ENCODE results near the gene SPECC1L.

The SPECC1L gene

DNA sequence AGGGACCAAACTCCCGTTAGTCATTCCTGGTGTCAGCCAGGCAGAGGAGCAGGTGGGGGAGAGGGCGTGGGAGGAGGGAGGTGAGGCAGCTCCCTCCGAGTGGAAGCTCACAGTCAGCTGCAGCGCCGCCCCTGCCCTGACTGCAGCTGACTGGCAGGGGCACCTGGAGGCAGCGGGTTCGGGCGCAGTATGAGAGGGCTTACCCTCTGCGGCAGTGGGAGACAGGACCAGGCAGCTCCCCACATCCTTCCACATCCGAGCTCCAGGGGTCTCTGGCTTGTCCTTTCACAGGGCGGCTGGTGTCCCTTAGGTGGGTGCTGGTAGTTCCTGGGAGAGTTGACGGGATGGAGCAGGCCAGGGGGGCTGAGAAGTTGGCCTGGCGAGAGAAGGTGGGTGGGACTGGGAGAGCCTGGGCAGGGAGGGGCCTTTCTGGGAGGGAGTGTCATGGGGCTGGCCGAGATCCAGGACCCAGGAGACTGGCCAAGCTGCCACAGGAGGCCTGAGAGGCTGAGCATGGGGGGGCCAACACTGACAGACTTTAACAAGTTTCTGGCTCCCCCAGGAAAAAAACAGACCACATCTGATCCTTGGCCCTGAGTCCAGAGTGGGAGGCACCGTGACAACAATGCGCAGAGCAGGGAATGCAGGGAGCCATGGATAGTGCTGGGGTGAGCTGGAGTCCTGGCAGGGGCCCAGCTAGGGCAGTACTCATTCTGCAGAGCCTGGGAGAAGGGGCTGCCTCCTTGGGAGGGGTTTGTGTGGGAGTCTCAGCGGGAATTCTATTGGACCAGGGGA lies 161.6 kb downstream of the SPECC1L start:
- no peaks in the 10 kb centered on the region for H3K9me3 ChIP-seq (ENCODE audit: insufficient read depth, low read length)
- peak overlapping the region; percentile 99 for H3K27ac ChIP-seq (ENCODE audit: low read depth, low read length)
- TF ChIP-seq EZH2phosphoT487 (conservative IDR thresholded peaks at IDR 0.05; ENCODE audit: low read length), result no peak
- TF ChIP-seq, protein P1, sequence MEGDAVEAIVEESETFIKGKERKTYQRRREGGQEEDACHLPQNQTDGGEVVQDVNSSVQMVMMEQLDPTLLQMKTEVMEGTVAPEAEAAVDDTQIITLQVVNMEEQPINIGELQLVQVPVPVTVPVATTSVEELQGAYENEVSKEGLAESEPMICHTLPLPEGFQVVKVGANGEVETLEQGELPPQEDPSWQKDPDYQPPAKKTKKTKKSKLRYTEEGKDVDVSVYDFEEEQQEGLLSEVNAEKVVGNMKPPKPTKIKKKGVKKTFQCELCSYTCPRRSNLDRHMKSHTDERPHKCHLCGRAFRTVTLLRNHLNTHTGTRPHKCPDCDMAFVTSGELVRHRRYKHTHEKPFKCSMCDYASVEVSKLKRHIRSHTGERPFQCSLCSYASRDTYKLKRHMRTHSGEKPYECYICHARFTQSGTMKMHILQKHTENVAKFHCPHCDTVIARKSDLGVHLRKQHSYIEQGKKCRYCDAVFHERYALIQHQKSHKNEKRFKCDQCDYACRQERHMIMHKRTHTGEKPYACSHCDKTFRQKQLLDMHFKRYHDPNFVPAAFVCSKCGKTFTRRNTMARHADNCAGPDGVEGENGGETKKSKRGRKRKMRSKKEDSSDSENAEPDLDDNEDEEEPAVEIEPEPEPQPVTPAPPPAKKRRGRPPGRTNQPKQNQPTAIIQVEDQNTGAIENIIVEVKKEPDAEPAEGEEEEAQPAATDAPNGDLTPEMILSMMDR (IDR thresholded peaks at IDR 0.05; ENCODE audit: insufficient read depth, low read length, poor library complexity, severe bottlenecking), result peak; percentile 6
- no peaks in the 10 kb centered on the region for H3K36me3 ChIP-seq (ENCODE audit: low read length)
- H3K27me3 ChIP-seq (ENCODE audit: low read length), result no peaks in the 10 kb centered on the region
- H3K4me2 ChIP-seq (ENCODE audit: low read depth, low read length, poor library complexity, severe bottlenecking), result peak overlapping the region; percentile 77
- peaks cover 48% of the 10 kb centered on the region for H3F3A ChIP-seq (ENCODE audit: insufficient read depth)
- peak overlapping the region; percentile 59 for H3K9ac ChIP-seq (ENCODE audit: low read length)
- no peaks in the 10 kb centered on the region for H3K9me2 ChIP-seq (replicated peaks; ENCODE audit: insufficient read depth, low read length)
- H3K4me3 ChIP-seq (ENCODE audit: insufficient read depth, low read length, poor library complexity, severe bottlenecking), result peak overlapping the region; percentile 14
- peaks cover 57% of the 10 kb centered on the region for H3K79me2 ChIP-seq (ENCODE audit: insufficient read depth, low read length)
- no peak overlapping the region for H2AFZ ChIP-seq (ENCODE audit: low read depth, low read length, severe bottlenecking)
- H4K20me1 ChIP-seq (ENCODE audit: low read depth, low read length), result no peaks in the 10 kb centered on the region

DNA sequence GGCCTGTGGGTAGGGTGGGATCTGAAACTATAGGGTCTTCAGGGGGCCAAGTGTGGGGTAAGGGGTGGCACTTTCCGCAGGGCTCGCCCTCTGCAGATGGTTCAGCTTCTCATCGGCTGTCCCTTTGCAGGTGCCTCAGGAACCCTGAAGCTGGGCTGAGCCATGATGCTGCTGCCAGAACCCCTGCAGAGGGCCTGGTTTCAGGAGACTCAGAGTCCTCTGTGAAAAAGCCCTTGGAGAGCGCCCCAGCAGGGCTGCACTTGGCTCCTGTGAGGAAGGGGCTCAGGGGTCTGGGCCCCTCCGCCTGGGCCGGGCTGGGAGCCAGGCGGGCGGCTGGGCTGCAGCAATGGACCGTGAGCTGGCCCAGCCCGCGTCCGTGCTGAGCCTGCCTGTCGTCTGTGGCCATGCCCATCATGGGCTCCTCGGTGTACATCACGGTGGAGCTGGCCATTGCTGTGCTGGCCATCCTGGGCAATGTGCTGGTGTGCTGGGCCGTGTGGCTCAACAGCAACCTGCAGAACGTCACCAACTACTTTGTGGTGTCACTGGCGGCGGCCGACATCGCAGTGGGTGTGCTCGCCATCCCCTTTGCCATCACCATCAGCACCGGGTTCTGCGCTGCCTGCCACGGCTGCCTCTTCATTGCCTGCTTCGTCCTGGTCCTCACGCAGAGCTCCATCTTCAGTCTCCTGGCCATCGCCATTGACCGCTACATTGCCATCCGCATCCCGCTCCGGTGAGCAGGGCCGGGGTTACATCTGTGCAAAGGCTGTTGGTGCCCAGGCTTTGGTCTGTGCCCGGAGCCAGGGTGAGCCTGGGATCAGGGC lies 162.6 kb downstream of the SPECC1L start:
- Histone ChIP-seq H3K4me2 (ENCODE audit: low read depth, low read length, poor library complexity, severe bottlenecking) (peak overlapping the region; percentile 77), H3K9me3 (ENCODE audit: insufficient read depth, low read length) (no peaks in the 10 kb centered on the region), H3K4me3 (ENCODE audit: insufficient read depth, low read length, poor library complexity, severe bottlenecking) (peak overlapping the region; percentile 18), H4K20me1 (ENCODE audit: low read depth, low read length) (no peaks in the 10 kb centered on the region), H3K79me2 (ENCODE audit: insufficient read depth, low read length) (peaks cover 57% of the 10 kb centered on the region), H3F3A (ENCODE audit: insufficient read depth) (peaks cover 55% of the 10 kb centered on the region), H3K36me3 (ENCODE audit: low read length) (no peaks in the 10 kb centered on the region), H3K27ac (ENCODE audit: low read depth, low read length) (peak overlapping the region; percentile 99), H3K9me2 (replicated peaks; ENCODE audit: insufficient read depth, low read length) (no peaks in the 10 kb centered on the region), H3K27me3 (ENCODE audit: low read length) (no peaks in the 10 kb centered on the region), H2AFZ (ENCODE audit: low read depth, low read length, severe bottlenecking) (no peak overlapping the region), H3K9ac (ENCODE audit: low read length) (peak overlapping the region; percentile 59)
- TF ChIP-seq, protein P1 (IDR thresholded peaks at IDR 0.05; ENCODE audit: insufficient read depth, low read length, poor library complexity, severe bottlenecking), result no peak
- no peak for TF ChIP-seq EZH2phosphoT487 (conservative IDR thresholded peaks at IDR 0.05; ENCODE audit: low read length)

DNA sequence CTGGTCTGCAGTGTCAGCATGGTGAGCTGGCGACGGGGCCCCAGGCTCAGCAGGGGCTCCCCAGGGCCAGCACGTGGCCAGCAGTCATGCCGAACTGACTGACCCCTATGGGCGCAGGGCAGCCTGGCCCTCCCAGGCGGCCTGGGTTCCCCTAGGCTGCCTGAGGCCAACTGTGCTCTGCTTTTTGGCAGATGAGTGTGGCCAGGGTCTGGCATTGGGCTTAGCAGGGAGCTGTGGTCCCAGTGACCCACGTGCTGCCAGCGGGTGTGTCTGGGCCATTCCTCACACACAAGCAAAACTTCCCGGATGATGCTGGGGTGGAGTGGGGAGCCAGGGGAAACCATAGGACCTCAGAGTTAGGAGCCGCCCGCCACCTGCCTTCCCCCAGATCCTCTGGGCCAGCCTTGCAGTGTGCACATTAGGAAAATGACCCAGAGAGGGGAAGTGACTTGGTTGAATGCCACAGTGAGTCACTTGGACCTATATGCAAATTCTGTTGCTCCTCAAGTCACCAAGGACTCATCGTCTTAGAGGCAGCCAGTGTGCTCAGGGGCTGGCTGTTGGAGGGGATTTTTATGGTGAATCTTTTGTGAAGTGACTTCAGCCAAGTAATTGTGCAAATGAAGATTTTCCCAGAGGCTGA lies 163.3 kb downstream of the SPECC1L start:
- H3K4me2 ChIP-seq (ENCODE audit: low read depth, low read length, poor library complexity, severe bottlenecking), result peak overlapping the region; percentile 77
- H3K27me3 ChIP-seq (ENCODE audit: low read length), result no peaks in the 10 kb centered on the region
- no peaks in the 10 kb centered on the region for H4K20me1 ChIP-seq (ENCODE audit: low read depth, low read length)
- H3K9me2 ChIP-seq (replicated peaks; ENCODE audit: insufficient read depth, low read length), result no peaks in the 10 kb centered on the region
- no peaks in the 10 kb centered on the region for H3K9me3 ChIP-seq (ENCODE audit: insufficient read depth, low read length)
- H3K36me3 ChIP-seq (ENCODE audit: low read length), result no peaks in the 10 kb centered on the region
- H3K27ac ChIP-seq (ENCODE audit: low read depth, low read length), result peak overlapping the region; percentile 99
- TF ChIP-seq EZH2phosphoT487 (conservative IDR thresholded peaks at IDR 0.05; ENCODE audit: low read length), result no peak
- TF ChIP-seq, protein P1 (IDR thresholded peaks at IDR 0.05; ENCODE audit: insufficient read depth, low read length, poor library complexity, severe bottlenecking), result no peak
- H3K4me3 ChIP-seq (ENCODE audit: insufficient read depth, low read length, poor library complexity, severe bottlenecking), result peak overlapping the region; percentile 18
- peaks cover 51% of the 10 kb centered on the region for H3F3A ChIP-seq (ENCODE audit: insufficient read depth)
- H3K79me2 ChIP-seq (ENCODE audit: insufficient read depth, low read length), result peaks cover 55% of the 10 kb centered on the region
- H2AFZ ChIP-seq (ENCODE audit: low read depth, low read length, severe bottlenecking), result no peak overlapping the region
- peak overlapping the region; percentile 59 for H3K9ac ChIP-seq (ENCODE audit: low read length)

All from SU-DHL-6 (cell line).